Esophagus squamous epithelium (tissue), 5 donors: ENCODE data around the gene MORF4L2. TPM values are rescaled to one million over a fixed set of nuclear protein-coding genes. Genes with fewer than 3 reads are reported as not detected.

Experiments
- DNase-seq: peaks from one replicate; lab custom pipeline; 2025; lab: John Stamatoyannopoulos, UW
- H3K27ac ChIP-seq, 4 donors: fragments of 200-600 bp; sonication (generic); one replicate each; pipeline ENCODE4 v1.5.1; 2016 to 2019; ENCODE audit warnings: mild to moderate bottlenecking in 1 of 4
- H3K27me3 ChIP-seq, 4 donors: fragments of 200-600 bp; sonication (generic); 1 replicate in 3 of 4; 2 replicates in 1 of 4; pipeline versions ENCODE4 v1.5.1 to v1.6.0; 2017 to 2021; ENCODE audit warnings: antibody characterized with exemption in 1 of 4
- H3K36me3 ChIP-seq, 3 donors: fragments of 200-600 bp; sonication (generic); one replicate each; pipeline ENCODE4 v1.5.1; 2016 to 2019
- H3K4me1 ChIP-seq, 3 donors: fragments of 200-600 bp; sonication (generic); one replicate each; pipeline ENCODE4 v1.5.1; 2017 to 2019
- H3K4me3 ChIP-seq, 4 donors: fragments of 200-600 bp; sonication (generic); 1 replicate in 3 of 4; 2 replicates in 1 of 4; pipeline ENCODE4 v1.5.1; 2016 to 2019; ENCODE audit warnings: mild to moderate bottlenecking in 2 of 4, moderate library complexity in 1 of 4
- H3K9me3 ChIP-seq, 3 donors: fragments of 200-600 bp; sonication (generic); one replicate each; pipeline ENCODE4 v1.5.1; 2016 to 2019
- POLR2A ChIP-seq, 4 donors: fragments of 450-650 bp; IDR thresholded peaks; one replicate each; pipeline ENCODE4 v1.6.1; 2017; ENCODE audit warnings: antibody characterized with exemption in 4 of 4, mild to moderate bottlenecking in 4 of 4, moderate library complexity in 3 of 4
- WGBS, 2 donors: methylation state at CpG; one replicate each; pipeline ENCODE4 v1.1.5; 2018; 5-methylcytosine and 5-hydroxymethylcytosine counted together
- intact Hi-C: fragments of 100-400 bp; cut with DNase I; formaldehyde crosslinking; loops from one replicate; pipeline ENCODE4 v1.15.0; 2022
- total RNA-seq, 4 donors: library from RNA; depleted of rRNA; stranded (reverse); fragments of >200 nt; gene quantifications; one replicate each; pipeline ENCODE4 v1.1.0, GENCODE V29; 2016
- TF ChIP-seq, protein P1 (sequence below), 6 experiments: fragments of 450-650 bp in 4 of 6; fragments of 200-600 bp in 2 of 6; sonication (generic) in 2 of 6; IDR thresholded peaks; one replicate each; pipeline ENCODE4 v1.5.1; 2016 to 2019; ENCODE audit warnings: antibody characterized with exemption in 6 of 6, mild to moderate bottlenecking in 4 of 6, moderate library complexity in 4 of 6
- donor health status: DM: yes; HTN: yes; CAD: no.

Gene MORF4L2, protein sequence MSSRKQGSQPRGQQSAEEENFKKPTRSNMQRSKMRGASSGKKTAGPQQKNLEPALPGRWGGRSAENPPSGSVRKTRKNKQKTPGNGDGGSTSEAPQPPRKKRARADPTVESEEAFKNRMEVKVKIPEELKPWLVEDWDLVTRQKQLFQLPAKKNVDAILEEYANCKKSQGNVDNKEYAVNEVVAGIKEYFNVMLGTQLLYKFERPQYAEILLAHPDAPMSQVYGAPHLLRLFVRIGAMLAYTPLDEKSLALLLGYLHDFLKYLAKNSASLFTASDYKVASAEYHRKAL
- 100 to 1,000 TPM; 189 to 240 (median 235) TPM for total RNA-seq

DNA sequence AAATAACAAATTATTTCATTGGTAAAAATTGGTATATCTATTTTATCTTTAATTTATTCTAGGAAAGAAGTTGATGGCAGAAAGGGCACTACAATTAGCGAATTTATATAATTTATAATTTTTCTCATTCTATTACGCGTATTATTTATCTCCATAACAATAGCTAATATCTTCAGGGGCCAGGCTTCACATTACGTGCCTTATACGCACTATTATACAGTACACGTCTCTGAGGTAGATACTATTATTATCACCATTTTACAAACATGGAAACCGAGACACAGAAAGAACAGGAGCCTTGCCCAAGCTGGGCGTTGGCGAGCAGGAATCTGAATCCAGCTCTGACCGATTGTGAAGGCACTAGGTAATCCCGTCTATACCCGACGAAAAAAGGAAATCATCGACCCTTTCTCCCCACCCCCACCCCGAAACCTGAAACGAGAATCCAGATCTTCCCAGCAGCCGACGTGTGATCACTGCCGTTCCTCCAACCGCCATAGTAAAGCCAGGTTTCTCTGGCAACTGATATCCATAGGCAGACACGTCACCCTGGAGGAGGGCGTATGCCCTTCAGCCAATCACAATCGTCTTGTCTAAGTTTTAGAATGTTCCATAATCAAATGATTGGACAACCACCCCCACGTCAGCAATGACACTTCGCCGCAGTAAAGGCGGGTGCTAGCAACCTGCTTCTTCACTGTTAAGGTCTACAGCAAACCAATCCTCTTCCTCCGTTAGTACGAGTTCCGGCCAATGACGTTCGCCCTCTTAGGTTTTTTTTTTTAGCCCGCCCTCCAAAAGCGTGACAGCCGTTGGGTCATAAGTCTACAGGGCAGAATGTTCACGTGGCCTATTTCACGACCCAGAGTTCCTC is at the start of gene MORF4L2:
Gene MORF4L2, minus strand, starts transcription at position 501 of the 874 bp plus-strand sequence. CDS start 9,672 bp downstream, outside the sequence.
- 0 to 26% methylated on average over 32 to 33 of the region's 37 CpGs for WGBS, 2 donors
- TF ChIP-seq, protein P1, sequence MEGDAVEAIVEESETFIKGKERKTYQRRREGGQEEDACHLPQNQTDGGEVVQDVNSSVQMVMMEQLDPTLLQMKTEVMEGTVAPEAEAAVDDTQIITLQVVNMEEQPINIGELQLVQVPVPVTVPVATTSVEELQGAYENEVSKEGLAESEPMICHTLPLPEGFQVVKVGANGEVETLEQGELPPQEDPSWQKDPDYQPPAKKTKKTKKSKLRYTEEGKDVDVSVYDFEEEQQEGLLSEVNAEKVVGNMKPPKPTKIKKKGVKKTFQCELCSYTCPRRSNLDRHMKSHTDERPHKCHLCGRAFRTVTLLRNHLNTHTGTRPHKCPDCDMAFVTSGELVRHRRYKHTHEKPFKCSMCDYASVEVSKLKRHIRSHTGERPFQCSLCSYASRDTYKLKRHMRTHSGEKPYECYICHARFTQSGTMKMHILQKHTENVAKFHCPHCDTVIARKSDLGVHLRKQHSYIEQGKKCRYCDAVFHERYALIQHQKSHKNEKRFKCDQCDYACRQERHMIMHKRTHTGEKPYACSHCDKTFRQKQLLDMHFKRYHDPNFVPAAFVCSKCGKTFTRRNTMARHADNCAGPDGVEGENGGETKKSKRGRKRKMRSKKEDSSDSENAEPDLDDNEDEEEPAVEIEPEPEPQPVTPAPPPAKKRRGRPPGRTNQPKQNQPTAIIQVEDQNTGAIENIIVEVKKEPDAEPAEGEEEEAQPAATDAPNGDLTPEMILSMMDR (IDR thresholded peaks at IDR 0.05): no peak
- peak in 3 of 4 donors; percentile 81 to 94 (median 83) for TF ChIP-seq POLR2A (IDR thresholded peaks at IDR 0.05)
- peak; percentile 60 for DNase-seq
- H3K9me3 ChIP-seq: no peaks in the 10 kb centered on the region
- H3K4me1 ChIP-seq: peaks cover 0 to 31% (median 0%) of the 10 kb centered on the region in 3 donors
- no peaks in the 10 kb centered on the region for H3K27me3 ChIP-seq
- H3K4me3 ChIP-seq: peak within 1 kb of the TSS; percentile 44 to 63 (median 59)
- H3K36me3 ChIP-seq: peaks cover 0 to 36% (median 0%) of the 10 kb centered on the region in 3 donors
- intact Hi-C loops: no loop called here
- peak within 1 kb of the TSS; percentile 88 to 95 (median 94) for H3K27ac ChIP-seq

DNA sequence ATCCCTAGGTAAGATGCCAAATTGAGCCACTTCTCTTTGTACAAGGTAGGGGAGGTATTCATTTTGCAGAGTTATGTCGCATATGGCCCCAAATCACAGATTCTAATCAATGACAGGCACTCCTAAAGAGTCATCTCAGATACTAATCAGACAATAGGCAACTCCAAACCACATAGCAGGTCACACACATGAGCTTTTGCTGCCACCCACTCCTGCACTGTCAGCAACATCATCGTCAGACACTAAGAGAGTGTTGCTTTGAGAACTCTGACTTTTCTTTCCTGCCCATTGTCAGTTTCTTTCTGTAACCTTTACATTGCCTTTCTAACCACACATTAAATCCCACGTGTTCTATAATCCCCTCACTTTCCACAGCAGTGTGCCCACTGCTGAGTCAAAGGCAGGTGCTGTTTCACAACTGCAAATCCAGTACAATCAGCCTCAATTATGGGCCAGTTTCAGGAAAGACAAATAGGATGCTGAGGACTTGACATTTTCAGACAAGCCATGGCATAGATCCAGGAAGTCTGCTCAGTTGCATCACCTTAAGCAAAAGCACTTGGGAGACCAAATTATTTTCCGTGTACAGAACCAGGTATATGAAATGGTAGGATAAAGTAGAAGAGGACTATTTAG is 47.7 kb upstream of the MORF4L2 start:
- H3K27me3 ChIP-seq: no peaks in the 10 kb centered on the region
- TF ChIP-seq, protein P1 (IDR thresholded peaks at IDR 0.05): no peak
- TF ChIP-seq POLR2A (IDR thresholded peaks at IDR 0.05): no peak

DNA sequence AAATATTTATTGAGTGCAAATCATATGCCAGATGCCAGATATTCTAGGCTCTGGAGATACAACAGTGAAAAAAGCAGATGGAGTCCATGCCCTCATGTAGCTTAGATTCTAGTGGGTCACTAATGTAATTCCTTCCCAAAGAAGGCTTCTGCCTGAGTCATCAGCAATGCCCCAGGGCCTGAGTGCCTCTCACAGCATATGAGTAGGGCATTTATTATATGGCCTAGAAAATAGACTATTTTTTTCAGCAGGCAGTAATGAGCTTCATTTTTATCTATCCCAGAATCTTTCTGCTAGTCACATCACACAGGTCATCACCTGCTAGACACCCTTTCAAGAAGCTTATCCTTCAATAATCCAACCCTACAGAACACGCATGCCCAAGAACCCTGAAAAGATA is 46.5 kb upstream of the MORF4L2 start:
- Histone ChIP-seq H3K36me3 (no peaks in the 10 kb centered on the region), H3K27me3 (no peaks in the 10 kb centered on the region), H3K4me1 (peaks cover 0 to 11% (median 0%) of the 10 kb centered on the region in 3 donors), H3K4me3 (no peak overlapping the region), H3K9me3 (no peaks in the 10 kb centered on the region), H3K27ac (no peak overlapping the region)
- intact Hi-C loops: no loop called here
- WGBS, 2 donors: 88 to 100% methylated on average over 1 of the region's 1 CpG
- no peak for DNase-seq
- TF ChIP-seq, protein P1 (IDR thresholded peaks at IDR 0.05): no peak
- no peak for TF ChIP-seq POLR2A (IDR thresholded peaks at IDR 0.05)

More for the DNA sequence above, 47.7 kb upstream of the MORF4L2 start:
- no peak for DNase-seq
- Histone ChIP-seq H3K27ac (no peak overlapping the region), H3K9me3 (no peaks in the 10 kb centered on the region), H3K4me3 (no peak overlapping the region), H3K36me3 (no peaks in the 10 kb centered on the region), H3K4me1 (peaks cover 0 to 11% (median 0%) of the 10 kb centered on the region in 3 donors)
- intact Hi-C loops: no loop called here
- 43 to 44% methylated on average over 3 to 4 of the region's 4 CpGs for WGBS, 2 donors

DNA sequence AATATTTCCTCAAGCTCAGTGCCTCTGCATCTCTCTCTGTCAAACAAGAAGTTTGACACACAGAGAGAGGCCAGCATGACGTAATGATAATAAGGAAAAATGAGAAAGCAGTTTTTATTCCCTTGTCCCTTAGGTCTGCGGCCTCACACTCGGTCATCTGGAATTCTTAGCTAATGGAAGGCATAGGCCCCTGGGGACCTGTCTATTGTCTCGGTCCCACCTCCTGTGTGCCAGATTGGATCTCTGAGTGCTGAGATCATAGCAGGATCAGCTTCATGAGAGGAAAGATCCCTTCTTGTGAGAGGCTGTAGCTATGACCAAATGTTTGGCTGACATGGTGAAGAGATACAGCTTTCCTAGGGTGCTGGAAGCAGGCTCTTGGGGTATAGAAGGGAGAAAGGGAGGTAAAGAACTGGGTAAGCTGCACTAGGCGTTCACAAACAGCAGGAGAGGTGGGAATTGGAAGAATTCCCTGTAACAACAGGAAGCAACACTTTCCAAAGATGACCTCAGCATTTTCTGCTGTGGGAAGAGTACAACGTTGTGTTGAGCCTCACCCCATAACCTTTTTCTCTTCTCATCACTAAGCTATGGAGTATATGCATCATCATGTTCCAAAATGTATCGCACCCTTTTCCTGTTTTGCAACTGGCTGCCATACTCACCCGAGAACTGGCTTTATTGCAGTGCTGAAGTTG is 44.4 kb upstream of the MORF4L2 start:
- Histone ChIP-seq H3K27ac (peak overlapping the region in 3 of 4 donors; percentile 10 to 49 (median 39)), H3K27me3 (peaks cover 0 to 4% (median 0%) of the 10 kb centered on the region in 4 donors), H3K36me3 (no peaks in the 10 kb centered on the region), H3K4me3 (no peak overlapping the region), H3K9me3 (no peaks in the 10 kb centered on the region), H3K4me1 (peaks cover 0 to 11% (median 0%) of the 10 kb centered on the region in 3 donors)
- 37 to 50% methylated on average over 8 of the region's 8 CpGs for WGBS, 2 donors
- intact Hi-C loops: no loop called here
- DNase-seq: no peak
- no peak for TF ChIP-seq POLR2A (IDR thresholded peaks at IDR 0.05)
- TF ChIP-seq, protein P1 (IDR thresholded peaks at IDR 0.05): no peak
